B cell (primary cell): ENCODE results near the gene SOX18. TPM values are rescaled to one million over a fixed set of nuclear protein-coding genes. Genes with fewer than 3 reads are reported as not detected.

Source experiments
- ATAC-seq: fragments of 200-7000 bp; cut with Tn5 transposase; one replicate; pipeline ENCODE4 v1.10.0; 2021; ENCODE audit warnings: low read depth, mild to moderate bottlenecking, moderate number of reproducible peaks, moderate library complexity
- CTCF ChIA-PET: fragments of 350-600 bp; sonication (Branson Sonifier 250); formaldehyde crosslinking; loops from one replicate; lab custom pipeline; 2021; ENCODE audit warnings: antibody characterized with exemption, inconsistent platforms; lab: Charles Lee
- POLR2A ChIA-PET: fragments of 350-600 bp; sonication (Branson Sonifier 250); formaldehyde crosslinking; loops from one replicate; lab custom pipeline; 2021; ENCODE audit warnings: antibody characterized with exemption; lab: Charles Lee
- DNase-seq: peaks from one replicate; pipeline ENCODE4 v3.0.0; 2013
- H2AFZ ChIP-seq: 2 replicates; pipeline ENCODE4 v1.6.1; 2012; ENCODE audit warnings: mild to moderate bottlenecking, low read depth, low read length; ENCODE audit not compliant: insufficient read depth, poor library complexity, severe bottlenecking
- H3K27ac ChIP-seq, 2 donors: 1 replicate in 1 of 2; 2 replicates in 1 of 2; pipeline ENCODE4 v1.5.1; 2012 to 2013; ENCODE audit warnings: low read length in 2 of 2, mild to moderate bottlenecking in 2 of 2, moderate library complexity in 1 of 2
- H3K27me3 ChIP-seq, 4 experiments: fragments of 200-600 bp in 1 of 4; sonication (generic) in 1 of 4; replicated peaks in 1 of 4; 1 replicate in 2 of 4; 2 replicates in 2 of 4; pipeline versions ENCODE4 v1.6.1 to v1.7.0; 2013 to 2016; ENCODE audit warnings: low read length in 3 of 4, mild to moderate bottlenecking in 2 of 4, mixed read lengths in 1 of 4, moderate library complexity in 1 of 4; ENCODE audit not compliant: insufficient read depth in 4 of 4, control insufficient read depth in 3 of 4; ENCODE audit errors: control extremely low read depth in 1 of 4
- H3K36me3 ChIP-seq, 2 experiments: replicated peaks in 1 of 2; 1 replicate in 1 of 2; 2 replicates in 1 of 2; pipeline versions ENCODE4 v1.6.1 to v1.7.1; 2013; ENCODE audit warnings: low read length in 1 of 2; ENCODE audit not compliant: insufficient read depth in 2 of 2, control insufficient read depth in 1 of 2; ENCODE audit errors: control extremely low read depth in 1 of 2, extremely low read depth in 1 of 2
- H3K4me1 ChIP-seq, 2 donors: fragments of 200-600 bp in 1 of 2; sonication (generic) in 1 of 2; 1 replicate in 1 of 2; 2 replicates in 1 of 2; pipeline versions ENCODE4 v1.5.1 to v1.6.1; 2013 to 2017; ENCODE audit warnings: low read length in 2 of 2; ENCODE audit not compliant: control insufficient read depth in 2 of 2, insufficient read depth in 2 of 2
- H3K4me2 ChIP-seq: replicated peaks from 2 replicates; pipeline ENCODE3; 2012; ENCODE audit warnings: mild to moderate bottlenecking, low read depth, low read length; ENCODE audit not compliant: poor library complexity, severe bottlenecking
- H3K4me3 ChIP-seq, 5 experiments: fragments of 200-600 bp in 1 of 5; sonication (generic) in 1 of 5; 1 replicate in 3 of 5; 2 replicates in 2 of 5; pipeline versions ENCODE4 v1.5.1 to v1.7.0; 2011 to 2016; ENCODE audit warnings: low read length in 4 of 5, mild to moderate bottlenecking in 4 of 5, low read depth in 2 of 5, control low read depth in 1 of 5, moderate library complexity in 1 of 5; ENCODE audit not compliant: insufficient read depth in 1 of 5; ENCODE audit errors: control extremely low read depth in 1 of 5, extremely low read depth in 1 of 5
- H3K79me2 ChIP-seq: fragments of 200-600 bp; sonication (generic); one replicate; pipeline ENCODE4 v1.6.0; 2016; ENCODE audit warnings: low read length; ENCODE audit not compliant: control insufficient read depth, insufficient read depth
- H3K9ac ChIP-seq: fragments of 200-600 bp; sonication (generic); 2 replicates; pipeline ENCODE4 v1.6.1; 2017; ENCODE audit warnings: mild to moderate bottlenecking, low read length, moderate library complexity
- H3K9me3 ChIP-seq, 3 donors: one replicate each; pipeline versions ENCODE4 v1.6.1 to v1.7.1; 2013; ENCODE audit warnings: low read length in 2 of 3; ENCODE audit not compliant: control insufficient read depth in 2 of 3, insufficient read depth in 1 of 3; ENCODE audit errors: control extremely low read depth in 1 of 3
- H4K20me1 ChIP-seq: 2 replicates; pipeline ENCODE4 v1.6.0; 2012; ENCODE audit warnings: mild to moderate bottlenecking, low read length; ENCODE audit not compliant: insufficient read depth, control insufficient read depth, poor library complexity, severe bottlenecking
- H3K27ac Mint-ChIP-seq: one replicate; pipeline ENCODE4 v1.8.0; 2021; ENCODE audit warnings: mixed read lengths
- H3K27me3 Mint-ChIP-seq: one replicate; pipeline ENCODE4 v1.8.0; 2021; ENCODE audit warnings: mixed read lengths
- H3K4me1 Mint-ChIP-seq: one replicate; pipeline ENCODE4 v1.8.0; 2021; ENCODE audit warnings: mixed read lengths
- H3K4me3 Mint-ChIP-seq: one replicate; pipeline ENCODE4 v1.8.0; 2021; ENCODE audit warnings: mixed read lengths
- H3K9me3 Mint-ChIP-seq: one replicate; pipeline ENCODE4 v1.8.0; 2022; ENCODE audit warnings: mixed read lengths; ENCODE audit not compliant: insufficient read depth
- CTCF ChIP-seq: fragments of 200-600 bp; IDR thresholded peaks from one replicate; pipeline ENCODE4 v1.8.0; 2022; ENCODE audit warnings: antibody characterized with exemption, mild to moderate bottlenecking
- EZH2 ChIP-seq: IDR thresholded peaks from 2 replicates; pipeline ENCODE4 v1.6.1; 2012; ENCODE audit warnings: borderline replicate concordance, low read depth, mild to moderate bottlenecking, moderate library complexity, low read length; ENCODE audit not compliant: insufficient read depth, poor library complexity, severe bottlenecking
- WGBS: methylation state at CpG from one replicate; pipeline ENCODE4 v1.1.5; 2013; ENCODE audit warnings: missing lambda C conversion rate; ENCODE audit not compliant: insufficient coverage; 5-methylcytosine and 5-hydroxymethylcytosine counted together
- intact Hi-C: fragments of 100-400 bp; cut with micrococcal nuclease; formaldehyde crosslinking; loops from one replicate; pipeline ENCODE4 v1.10.0; 2022
- polyA plus RNA-seq: library from polyadenylated mRNA; depleted of rRNA; stranded (reverse); fragments of >200 nt; gene quantifications from 2 replicates; pipeline ENCODE4 v1.2.3, GENCODE V29; 2012
- total RNA-seq, 2 donors: library from RNA; stranded (reverse); fragments of 120-200 nt in 1 of 2; gene quantifications; 1 replicate in 1 of 2; 2 replicates in 1 of 2; pipeline versions ENCODE4 v1.2.3 to v1.2.4, GENCODE V29; 2013 to 2022

SOX18 gene
- total and polyA plus RNA-seq, 2 donors (not counting 1 experiment from before 2014, with no cell fraction given) = not detected

- TF ChIP-seq CTCF = no peak
- TF ChIP-seq EZH2 = no peak
- intact Hi-C loops = loop anchor here (2.0 to 5.0 kb wide), 3 partner anchors 120 to 212 kb away; partner anchors contain the start of genes PCMTD2, TPD52L2 and UCKL1
- peaks cover 64% of the 10 kb centered on the region for H4K20me1 ChIP-seq
- peak overlapping the region; percentile 96 for H3K4me2 ChIP-seq
- Mint-ChIP-seq H3K9me3 (no peaks in the 10 kb centered on the region), H3K27ac (peak overlapping the region; percentile 92), H3K27me3 (no peaks in the 10 kb centered on the region), H3K4me1 (peaks cover 52% of the 10 kb centered on the region), H3K4me3 (peak overlapping the region; percentile 87)
- H3K4me1 ChIP-seq = peaks cover 28 to 68% of the 10 kb centered on the region in 2 donors
- ChIA-PET POLR2A (interaction anchor here (1.4 to 5.5 kb wide), 4 partner anchors 11 to 34 kb away, joined by 4 to 55 read pairs (median 20); partner anchors contain the start of gene TCEA2), CTCF (interaction anchor here (0.9 to 11.8 kb wide), 5 partner anchors 15 to 41 kb away, joined by 3 to 220 read pairs (median 41); partner anchors contain the start of gene TCEA2)
- ATAC-seq (peak; percentile 8), DNase-seq (peak; percentile 79)
- H3K36me3 ChIP-seq = peaks cover 0 to 43% of the 10 kb centered on the region in 2 experiments
- peak overlapping the region; percentile 80 to 98 (median 96) for H3K4me3 ChIP-seq
- 0% methylated on average over 8 of the region's 8 CpGs for WGBS
- H3K79me2 ChIP-seq = peaks cover 20% of the 10 kb centered on the region
- H3K27ac ChIP-seq = peak overlapping the region; percentile 77 to 83
- no peak overlapping the region for H2AFZ ChIP-seq
- H3K27me3 ChIP-seq = no peaks in the 10 kb centered on the region
- H3K9me3 ChIP-seq = no peaks in the 10 kb centered on the region
- H3K9ac ChIP-seq = peak overlapping the region; percentile 85
Observed at GRCh38 chr20:64077094-64077493, 27.7 kb upstream of the SOX18 start.
